ENCODE data around the gene TBL1XR1. TPM values are rescaled to one million over a fixed set of nuclear protein-coding genes. Genes with fewer than 3 reads are reported as not detected.

TBL1XR1 gene
- total RNA-seq, 1 experiment from 2014 or later = 127 TPM

GRCh38 chr3:177045767-177046166 is 151.5 kb downstream of the TBL1XR1 start:
- no peak overlapping the region for H3K4me3 ChIP-seq (ENCODE audit: low read depth, low read length)
- H3K27ac Mint-ChIP-seq (ENCODE audit: unreplicated experiment) = no peak overlapping the region
- intact Hi-C loops (cut with micrococcal nuclease; ENCODE audit: unreplicated experiment) = no loop called here
- TF ChIP-seq CTCF (IDR thresholded peaks at IDR 0.05; ENCODE audit: insufficient read depth in 1 of 2, low read depth in 1 of 2, low read length in 1 of 2, severe bottlenecking in 1 of 2, unreplicated experiment in 1 of 2) = no peak
- BruUV-seq (replicated peaks) = no TSS peak
- CTCF ChIA-PET = no interaction called here
- no peaks in the 10 kb centered on the region for H3K9me3 ChIP-seq
- peaks cover 48% of the 10 kb centered on the region for H3K36me3 Mint-ChIP-seq (ENCODE audit: insufficient read depth, unreplicated experiment)
- no peaks in the 10 kb centered on the region for H3K4me1 Mint-ChIP-seq (ENCODE audit: low read depth, unreplicated experiment)
- no peaks in the 10 kb centered on the region for H3K27me3 Mint-ChIP-seq (ENCODE audit: insufficient read depth, unreplicated experiment)
- H3K36me3 ChIP-seq (ENCODE audit: control insufficient read depth, insufficient read depth, low read length) = peaks cover 2% of the 10 kb centered on the region
- POLR2A ChIA-PET = no interaction called here
- H3K4me3 Mint-ChIP-seq (ENCODE audit: unreplicated experiment) = no peak overlapping the region
- H3K9me3 Mint-ChIP-seq (ENCODE audit: unreplicated experiment) = no peaks in the 10 kb centered on the region
- no peaks in the 10 kb centered on the region for H3K4me1 ChIP-seq
- no peaks in the 10 kb centered on the region for H3K27me3 ChIP-seq (replicated peaks; ENCODE audit: control insufficient read depth, insufficient read depth, low read length)
- DNase-seq = no peak

- Histone ChIP-seq H3K36me3 (ENCODE audit: control insufficient read depth, insufficient read depth, low read length) (peaks cover 2% of the 10 kb centered on the region), H3K4me1 (no peaks in the 10 kb centered on the region), H3K27me3 (replicated peaks; ENCODE audit: control insufficient read depth, insufficient read depth, low read length) (no peaks in the 10 kb centered on the region), H3K4me3 (ENCODE audit: low read depth, low read length) (no peak overlapping the region), H3K9me3 (no peaks in the 10 kb centered on the region)
- ChIA-PET CTCF (no interaction called here), POLR2A (no interaction called here)
- Mint-ChIP-seq H3K4me3 (ENCODE audit: unreplicated experiment) (no peak overlapping the region), H3K36me3 (ENCODE audit: insufficient read depth, unreplicated experiment) (peaks cover 48% of the 10 kb centered on the region), H3K4me1 (ENCODE audit: low read depth, unreplicated experiment) (no peaks in the 10 kb centered on the region), H3K27ac (ENCODE audit: unreplicated experiment) (no peak overlapping the region), H3K27me3 (ENCODE audit: insufficient read depth, unreplicated experiment) (no peaks in the 10 kb centered on the region), H3K9me3 (ENCODE audit: unreplicated experiment) (no peaks in the 10 kb centered on the region)
- intact Hi-C loops (cut with micrococcal nuclease; ENCODE audit: unreplicated experiment) = no loop called here
- no peak for TF ChIP-seq CTCF (IDR thresholded peaks at IDR 0.05; ENCODE audit: insufficient read depth in 1 of 2, low read depth in 1 of 2, low read length in 1 of 2, severe bottlenecking in 1 of 2, unreplicated experiment in 1 of 2)
- no TSS peak for BruUV-seq (replicated peaks)
- no peak for DNase-seq
Measured at GRCh38 chr3:177045222-177045621, 152.1 kb downstream of the TBL1XR1 start.

GRCh38 chr3:177041730-177042551 is 155.3 kb downstream of the TBL1XR1 start:
- no peak for DNase-seq
- CTCF ChIA-PET = no interaction called here
- no peak for TF ChIP-seq CTCF (IDR thresholded peaks at IDR 0.05; ENCODE audit: insufficient read depth in 1 of 2, low read depth in 1 of 2, low read length in 1 of 2, severe bottlenecking in 1 of 2, unreplicated experiment in 1 of 2)
- Histone ChIP-seq H3K9me3 (no peaks in the 10 kb centered on the region), H3K36me3 (ENCODE audit: control insufficient read depth, insufficient read depth, low read length) (no peaks in the 10 kb centered on the region; the same call in 1 of the 2 replicates), H3K4me1 (no peaks in the 10 kb centered on the region), H3K4me3 (ENCODE audit: low read depth, low read length) (no peak overlapping the region), H3K27me3 (replicated peaks; ENCODE audit: control insufficient read depth, insufficient read depth, low read length) (no peaks in the 10 kb centered on the region)
- BruUV-seq (replicated peaks) = no TSS peak
- no peaks in the 10 kb centered on the region for H3K9me3 Mint-ChIP-seq (ENCODE audit: unreplicated experiment)
- H3K4me1 Mint-ChIP-seq (ENCODE audit: low read depth, unreplicated experiment) = no peaks in the 10 kb centered on the region
- H3K27ac Mint-ChIP-seq (ENCODE audit: unreplicated experiment) = no peak overlapping the region
- peaks cover 33% of the 10 kb centered on the region for H3K36me3 Mint-ChIP-seq (ENCODE audit: insufficient read depth, unreplicated experiment)
- intact Hi-C loops (cut with micrococcal nuclease; ENCODE audit: unreplicated experiment) = no loop called here
- POLR2A ChIA-PET = no interaction called here
- no peak overlapping the region for H3K4me3 Mint-ChIP-seq (ENCODE audit: unreplicated experiment)
- no peaks in the 10 kb centered on the region for H3K27me3 Mint-ChIP-seq (ENCODE audit: insufficient read depth, unreplicated experiment)
